Chondrocyte (in vitro differentiated cells): Measurements from ENCODE around the gene ADORA1. TPM values are rescaled to one million over a fixed set of nuclear protein-coding genes. Genes with fewer than 3 reads are reported as not detected.

Experiments used
- DNase-seq: peaks from one replicate; pipeline ENCODE4 v3.0.0; 2021; ENCODE audit warnings: mixed read lengths, low spot score
- H3K27ac Mint-ChIP-seq: one replicate; pipeline ENCODE4 v1.8.0; 2021; ENCODE audit warnings: mild to moderate bottlenecking, moderate library complexity, mixed read lengths; ENCODE audit not compliant: unreplicated experiment
- H3K27me3 Mint-ChIP-seq: 2 replicates; pipeline ENCODE4 v1.8.0; 2021; ENCODE audit warnings: low read depth, mixed read lengths
- H3K36me3 Mint-ChIP-seq: 2 replicates; pipeline ENCODE4 v1.8.0; 2021; ENCODE audit warnings: low read depth, mixed read lengths
- H3K4me1 Mint-ChIP-seq: 2 replicates; pipeline ENCODE4 v1.8.0; 2021; ENCODE audit warnings: low read depth, mild to moderate bottlenecking, mixed read lengths
- H3K4me3 Mint-ChIP-seq: one replicate; pipeline ENCODE4 v1.8.0; 2021; ENCODE audit warnings: mild to moderate bottlenecking, moderate library complexity, mixed read lengths; ENCODE audit not compliant: unreplicated experiment
- H3K9me3 Mint-ChIP-seq: 2 replicates; pipeline ENCODE4 v1.8.0; 2021; ENCODE audit warnings: low read depth, mixed read lengths
- CTCF ChIP-seq: fragments of 200-600 bp; sonication (generic); IDR thresholded peaks from 2 replicates; pipeline ENCODE4 v1.5.0; 2021; ENCODE audit warnings: antibody characterized with exemption, mild to moderate bottlenecking, moderate library complexity
- total RNA-seq: library from RNA; stranded (reverse); gene quantifications from 3 replicates; pipeline ENCODE4 v1.2.1, GENCODE V29; 2021

ADORA1 gene
- total RNA-seq, 1 donor from 2014 or later = 1.7 TPM

GRCh38 chr1:203177036-203177405 is 49.5 kb downstream of the ADORA1 start:
- peaks cover 2% of the 10 kb centered on the region for H3K27me3 Mint-ChIP-seq

GRCh38 chr1:203177470-203178039 is 50.0 kb downstream of the ADORA1 start:
- TF ChIP-seq CTCF = no peak
- H3K27me3 Mint-ChIP-seq = no peaks in the 10 kb centered on the region
- no peak for DNase-seq
- H3K27ac Mint-ChIP-seq = no peak overlapping the region
- peaks cover 19% of the 10 kb centered on the region for H3K4me1 Mint-ChIP-seq
- no peaks in the 10 kb centered on the region for H3K9me3 Mint-ChIP-seq
- no peaks in the 10 kb centered on the region for H3K36me3 Mint-ChIP-seq
- no peak overlapping the region for H3K4me3 Mint-ChIP-seq

More at GRCh38 chr1:203177036-203177405, 49.5 kb downstream of the ADORA1 start:
- Mint-ChIP-seq H3K27ac (no peak overlapping the region), H3K9me3 (no peaks in the 10 kb centered on the region), H3K36me3 (no peaks in the 10 kb centered on the region), H3K4me1 (peaks cover 19% of the 10 kb centered on the region), H3K4me3 (no peak overlapping the region)
- no peak for TF ChIP-seq CTCF
- DNase-seq = no peak

GRCh38 chr1:203178083-203178482 is 50.6 kb downstream of the ADORA1 start:
- no peak overlapping the region for H3K4me3 Mint-ChIP-seq

GRCh38 chr1:203178821-203179666 is 51.5 kb downstream of the ADORA1 start:
- Mint-ChIP-seq H3K4me1 (peaks cover 19% of the 10 kb centered on the region), H3K4me3 (no peak overlapping the region), H3K27me3 (no peaks in the 10 kb centered on the region), H3K27ac (no peak overlapping the region), H3K9me3 (no peaks in the 10 kb centered on the region), H3K36me3 (no peaks in the 10 kb centered on the region)
- no peak for TF ChIP-seq CTCF
- DNase-seq = no peak

More at GRCh38 chr1:203178083-203178482, 50.6 kb downstream of the ADORA1 start:
- Mint-ChIP-seq H3K4me1 (peaks cover 19% of the 10 kb centered on the region), H3K27me3 (no peaks in the 10 kb centered on the region), H3K27ac (no peak overlapping the region), H3K9me3 (no peaks in the 10 kb centered on the region), H3K36me3 (no peaks in the 10 kb centered on the region)
- TF ChIP-seq CTCF = no peak
- DNase-seq = no peak

- Mint-ChIP-seq H3K27ac (no peak overlapping the region), H3K9me3 (no peaks in the 10 kb centered on the region), H3K4me3 (no peak overlapping the region), H3K27me3 (no peaks in the 10 kb centered on the region), H3K4me1 (peaks cover 19% of the 10 kb centered on the region), H3K36me3 (no peaks in the 10 kb centered on the region)
- no peak for TF ChIP-seq CTCF
- DNase-seq = no peak
Observed at GRCh38 chr1:203179667-203180005, 52.1 kb downstream of the ADORA1 start.
